ENCODE results near the gene TMEM45B. TPM values are rescaled to one million over a fixed set of nuclear protein-coding genes. Genes with fewer than 3 reads are reported as not detected.
"Not testable (repeated sequence)": the region's sequence is repeated elsewhere in the genome, so short reads cannot be mapped to it uniquely, and the experiment has no call there.

TMEM45B gene
- total RNA-seq: 0.35 TPM in 1 of 2 replicates, not detected in the other

- no peak for DNase-seq (ENCODE audit: extremely low read depth, low read depth, low spot score)
Measured at GRCh38 chr11:129815596-129816461, at the start of gene TMEM45B. TSS of gene TMEM45B (plus strand) at chr11:129815848. CDS start at chr11:129852483, 36,635 bp downstream.

- no peak for DNase-seq (ENCODE audit: extremely low read depth, low read depth, low spot score)
Measured at GRCh38 chr11:129766898-129767604, 48.6 kb upstream of the TMEM45B start.

GRCh38 chr11:129767827-129768226, 47.8 kb upstream of the TMEM45B start:
- no peak for DNase-seq (ENCODE audit: extremely low read depth, low read depth, low spot score)

GRCh38 chr11:129768356-129768755, 47.3 kb upstream of the TMEM45B start:
- no peak for DNase-seq (ENCODE audit: extremely low read depth, low read depth, low spot score)

DNA sequence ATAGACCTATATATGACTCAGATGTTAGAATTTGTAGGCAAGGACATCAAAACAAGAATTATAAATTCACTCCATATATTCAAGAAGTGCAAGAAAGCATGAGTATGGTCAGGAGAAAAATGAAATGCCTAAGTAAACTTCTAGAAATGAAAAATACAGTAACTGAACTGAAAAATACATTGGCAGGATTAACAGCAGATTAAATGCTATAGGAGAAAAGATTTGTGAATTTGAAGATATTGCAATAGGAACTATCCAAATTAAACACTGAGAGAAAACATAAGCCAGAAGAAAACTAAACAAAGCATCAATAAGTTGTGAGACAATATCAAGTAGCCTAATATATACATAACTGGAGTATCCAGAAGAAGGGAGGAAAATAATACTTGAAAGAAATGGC, 46.6 kb upstream of the TMEM45B start:
- no peak for DNase-seq (ENCODE audit: extremely low read depth, low read depth, low spot score)

- DNase-seq (ENCODE audit: extremely low read depth, low read depth, low spot score): no peak
Measured at GRCh38 chr11:129770993-129771392, 44.7 kb upstream of the TMEM45B start.

DNA sequence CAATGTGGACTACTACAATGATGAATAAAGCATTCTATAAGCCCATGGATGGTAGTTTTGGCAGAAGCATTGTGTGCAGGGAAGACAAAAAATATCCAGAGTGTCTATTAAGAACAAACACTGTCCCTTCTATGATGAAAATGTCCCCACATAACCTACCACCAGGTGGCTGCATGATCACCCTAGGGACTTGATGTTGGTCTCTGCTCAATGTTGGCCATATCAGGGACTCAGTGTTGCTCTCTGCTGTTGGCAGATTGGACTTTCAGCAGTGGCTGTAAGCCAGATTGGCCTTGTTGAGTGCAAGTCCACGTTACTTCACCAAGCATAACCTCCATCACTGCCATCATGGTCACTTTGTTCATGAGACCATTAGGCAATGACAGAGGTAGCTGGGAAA, 44.2 kb upstream of the TMEM45B start:
- DNase-seq (ENCODE audit: extremely low read depth, low read depth, low spot score): not testable (repeated sequence)

- DNase-seq (ENCODE audit: extremely low read depth, low read depth, low spot score): no peak
Measured at GRCh38 chr11:129778877-129779276, 36.8 kb upstream of the TMEM45B start.

- DNase-seq (ENCODE audit: extremely low read depth, low read depth, low spot score): no peak
Measured at GRCh38 chr11:129779342-129779741, 36.3 kb upstream of the TMEM45B start.

GRCh38 chr11:129785383-129786111, 30.1 kb upstream of the TMEM45B start:
- no peak for DNase-seq (ENCODE audit: extremely low read depth, low read depth, low spot score)

DNA sequence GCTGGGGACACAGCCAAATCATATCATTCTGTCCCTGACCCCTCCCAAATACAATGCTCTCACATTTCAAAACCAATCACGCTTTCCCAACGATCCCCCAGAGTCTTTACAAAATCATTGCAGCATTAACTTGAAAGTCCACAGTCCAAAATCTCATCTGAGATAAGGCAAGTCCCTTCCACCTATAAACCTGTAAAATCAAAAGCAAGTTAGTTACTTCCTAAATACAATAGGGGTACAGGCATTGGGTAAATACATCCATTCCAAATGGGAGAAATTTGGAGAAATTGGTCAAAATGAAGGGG, 29.6 kb upstream of the TMEM45B start:
- DNase-seq (ENCODE audit: extremely low read depth, low read depth, low spot score): not testable (repeated sequence)

DNA sequence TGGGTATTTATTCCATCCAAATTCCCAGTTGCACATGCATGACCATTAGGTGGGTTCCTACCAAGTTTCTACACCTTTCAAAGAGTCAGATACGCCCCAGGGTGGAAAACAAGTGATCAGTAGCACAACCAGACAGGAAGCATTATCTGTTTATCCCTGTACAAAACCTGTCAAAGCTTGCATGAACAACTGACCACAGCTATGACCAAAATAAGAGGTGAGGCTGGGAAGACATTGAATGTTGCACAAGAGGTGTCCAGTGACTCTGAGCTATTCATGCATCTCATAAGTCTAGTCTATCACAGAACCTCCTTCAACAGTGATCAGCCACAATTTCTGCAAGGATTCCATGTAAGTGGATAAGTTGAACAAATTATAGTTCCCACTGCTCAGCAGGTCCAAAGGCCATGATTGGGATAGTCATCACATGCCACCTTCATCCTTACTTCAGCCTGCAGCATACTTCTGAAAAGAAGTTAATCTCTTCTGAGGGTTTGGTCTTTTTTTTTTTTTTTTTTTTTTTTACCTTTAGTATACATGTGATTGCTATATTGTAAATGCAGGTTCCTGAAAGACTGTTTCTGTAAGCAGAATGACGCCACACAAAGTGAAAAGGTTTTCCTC, 28.0 kb upstream of the TMEM45B start:
- DNase-seq (ENCODE audit: extremely low read depth, low read depth, low spot score): no peak

GRCh38 chr11:129788278-129788677, 27.4 kb upstream of the TMEM45B start:
- DNase-seq (ENCODE audit: extremely low read depth, low read depth, low spot score): no peak

DNA sequence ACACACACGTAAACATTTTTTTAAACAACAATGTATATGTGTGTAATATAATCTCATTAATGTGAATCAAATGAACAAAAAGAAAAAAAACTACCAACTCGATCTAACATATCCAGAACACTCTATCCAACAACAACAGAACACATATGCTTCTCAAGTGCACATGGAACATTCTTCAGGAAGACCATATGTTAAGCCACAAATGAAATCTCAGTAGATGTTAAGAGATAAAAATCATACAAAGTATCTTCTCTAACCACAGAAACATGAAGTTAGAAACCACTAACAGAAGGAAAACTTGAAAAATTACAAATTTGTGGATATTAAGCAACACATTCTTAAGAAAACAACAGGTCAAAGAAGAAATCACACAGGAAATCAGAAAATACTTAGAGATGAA, 25.5 kb upstream of the TMEM45B start:
- no peak for DNase-seq (ENCODE audit: extremely low read depth, low read depth, low spot score)

- no peak for DNase-seq (ENCODE audit: extremely low read depth, low read depth, low spot score)
Measured at GRCh38 chr11:129791515-129791914, 24.1 kb upstream of the TMEM45B start.

DNA sequence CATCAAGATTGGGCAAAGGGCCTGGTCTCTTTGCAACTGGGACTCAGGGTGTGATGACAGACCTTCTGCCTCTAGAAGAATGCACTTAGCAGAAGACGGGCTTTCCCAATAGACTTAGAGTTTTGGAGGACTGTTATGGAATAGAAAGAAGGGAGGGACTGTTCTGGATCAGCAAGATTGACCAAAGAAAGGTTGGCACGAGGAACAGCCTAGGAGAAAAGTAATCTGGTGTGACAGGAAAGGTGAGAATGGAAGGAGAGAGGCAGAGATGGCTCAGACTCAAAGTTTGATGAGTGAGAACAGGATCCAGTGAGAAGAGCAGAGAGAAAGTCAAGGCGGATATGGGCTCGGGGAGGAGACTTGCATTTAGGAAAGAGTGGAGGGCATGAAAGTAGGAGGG, 23.0 kb upstream of the TMEM45B start:
- no peak for DNase-seq (ENCODE audit: extremely low read depth, low read depth, low spot score)

- DNase-seq (ENCODE audit: extremely low read depth, low read depth, low spot score): no peak
Measured at GRCh38 chr11:129795089-129795488, 20.6 kb upstream of the TMEM45B start.

GRCh38 chr11:129798212-129798611, 17.4 kb upstream of the TMEM45B start:
- no peak for DNase-seq (ENCODE audit: extremely low read depth, low read depth, low spot score)

- not testable (repeated sequence) for DNase-seq (ENCODE audit: extremely low read depth, low read depth, low spot score)
Measured at GRCh38 chr11:129800162-129800561, 15.5 kb upstream of the TMEM45B start.

- DNase-seq (ENCODE audit: extremely low read depth, low read depth, low spot score): no peak
Measured at GRCh38 chr11:129800655-129801054, 15.0 kb upstream of the TMEM45B start.

DNA sequence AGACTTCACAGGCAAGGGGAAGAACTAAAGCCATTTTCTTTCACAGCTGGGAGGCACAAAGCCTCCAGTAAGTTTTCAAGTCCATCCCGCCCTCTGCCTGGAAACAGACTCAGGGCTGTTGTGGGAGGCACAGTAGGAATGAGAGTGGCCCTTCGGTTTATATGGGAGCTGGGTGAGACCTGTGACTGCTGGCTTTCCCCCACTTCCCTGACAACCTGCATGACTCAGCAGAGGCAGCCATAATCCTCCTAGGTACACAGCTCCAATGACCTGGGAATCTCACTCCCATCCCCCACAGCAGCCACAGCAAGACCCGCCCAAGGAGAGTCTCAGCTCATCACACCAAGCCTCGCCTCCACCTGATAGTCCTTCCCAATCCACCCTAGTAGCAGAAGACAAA, 12.1 kb upstream of the TMEM45B start:
- DNase-seq (ENCODE audit: extremely low read depth, low read depth, low spot score): no peak
